Skeletal muscle cell (primary cell): ENCODE data around the gene BAMBI.

Source experiments
- DNase-seq: peaks from one replicate; pipeline ENCODE4 v3.0.0-alpha.2; 2010; ENCODE audit warnings: low read depth
- H3K4me3 ChIP-seq: 2 replicates; pipeline ENCODE4 v1.5.1; 2011; ENCODE audit warnings: low read depth, mild to moderate bottlenecking, control low read depth, low read length, moderate library complexity

BAMBI gene

GRCh38 chr10:28692050-28692449 is 14.7 kb downstream of the BAMBI start:
- no peak for DNase-seq
- no peak overlapping the region for H3K4me3 ChIP-seq

- DNase-seq = no peak
- no peak overlapping the region for H3K4me3 ChIP-seq
These were observed 17.2 kb downstream of the BAMBI start for GRCh38 chr10:28694530-28694929.

GRCh38 chr10:28698075-28698474 is 20.8 kb downstream of the BAMBI start:
- DNase-seq = no peak
- H3K4me3 ChIP-seq = no peak overlapping the region

GRCh38 chr10:28704464-28705161 is 27.3 kb downstream of the BAMBI start:
- no peak overlapping the region for H3K4me3 ChIP-seq
- no peak for DNase-seq

GRCh38 chr10:28705472-28705871 is 28.2 kb downstream of the BAMBI start:
- H3K4me3 ChIP-seq = no peak overlapping the region
- DNase-seq = no peak

GRCh38 chr10:28709001-28709710 is 31.8 kb downstream of the BAMBI start:
- no peak overlapping the region for H3K4me3 ChIP-seq
- no peak for DNase-seq

GRCh38 chr10:28710202-28710886 is 33.0 kb downstream of the BAMBI start:
- no peak for DNase-seq

GRCh38 chr10:28711041-28711440 is 33.7 kb downstream of the BAMBI start:
- no peak for DNase-seq

More at GRCh38 chr10:28710202-28710886, 33.0 kb downstream of the BAMBI start:
- H3K4me3 ChIP-seq = no peak overlapping the region

GRCh38 chr10:28711776-28712175 is 34.5 kb downstream of the BAMBI start:
- H3K4me3 ChIP-seq = no peak overlapping the region
- DNase-seq = no peak

More at GRCh38 chr10:28711041-28711440, 33.7 kb downstream of the BAMBI start:
- H3K4me3 ChIP-seq = no peak overlapping the region

- H3K4me3 ChIP-seq = no peak overlapping the region
- no peak for DNase-seq
These were observed 36.5 kb downstream of the BAMBI start for GRCh38 chr10:28713626-28714352.

- no peak for DNase-seq
These were observed 37.2 kb downstream of the BAMBI start for GRCh38 chr10:28714401-28715053.

GRCh38 chr10:28715246-28715645 is 37.9 kb downstream of the BAMBI start:
- DNase-seq = no peak

More at GRCh38 chr10:28714401-28715053, 37.2 kb downstream of the BAMBI start:
- no peak overlapping the region for H3K4me3 ChIP-seq

GRCh38 chr10:28715757-28716156 is 38.4 kb downstream of the BAMBI start:
- DNase-seq = no peak
- H3K4me3 ChIP-seq = no peak overlapping the region

More at GRCh38 chr10:28715246-28715645, 37.9 kb downstream of the BAMBI start:
- H3K4me3 ChIP-seq = no peak overlapping the region

- H3K4me3 ChIP-seq = no peak overlapping the region
- DNase-seq = no peak
These were observed 39.4 kb downstream of the BAMBI start for GRCh38 chr10:28716748-28717147.

GRCh38 chr10:28717656-28718201 is 40.4 kb downstream of the BAMBI start:
- no peak overlapping the region for H3K4me3 ChIP-seq
- no peak for DNase-seq

- H3K4me3 ChIP-seq = no peak overlapping the region
- DNase-seq = no peak
These were observed 42.6 kb downstream of the BAMBI start for GRCh38 chr10:28719789-28720436.

- H3K4me3 ChIP-seq = no peak overlapping the region
- no peak for DNase-seq
These were observed 44.1 kb downstream of the BAMBI start for GRCh38 chr10:28721318-28721951.
